NB4 (cell line): Measurements from ENCODE around the gene MYBPC2.

Source experiments
- POLR2A ChIP-seq: IDR thresholded peaks from 2 replicates; pipeline ENCODE4 v1.6.1; 2011; ENCODE audit warnings: mild to moderate bottlenecking; ENCODE audit not compliant: insufficient read length; ENCODE audit errors: extremely low read depth
- TF ChIP-seq, protein P1 (sequence below): IDR thresholded peaks from one replicate; pipeline ENCODE4 v1.5.1; 2012; ENCODE audit warnings: low read depth, low read length
- TF ChIP-seq, protein P2 (sequence below): IDR thresholded peaks from 2 replicates; pipeline ENCODE4 v1.6.1; 2011; ENCODE audit warnings: low read depth, low read length

DNA sequence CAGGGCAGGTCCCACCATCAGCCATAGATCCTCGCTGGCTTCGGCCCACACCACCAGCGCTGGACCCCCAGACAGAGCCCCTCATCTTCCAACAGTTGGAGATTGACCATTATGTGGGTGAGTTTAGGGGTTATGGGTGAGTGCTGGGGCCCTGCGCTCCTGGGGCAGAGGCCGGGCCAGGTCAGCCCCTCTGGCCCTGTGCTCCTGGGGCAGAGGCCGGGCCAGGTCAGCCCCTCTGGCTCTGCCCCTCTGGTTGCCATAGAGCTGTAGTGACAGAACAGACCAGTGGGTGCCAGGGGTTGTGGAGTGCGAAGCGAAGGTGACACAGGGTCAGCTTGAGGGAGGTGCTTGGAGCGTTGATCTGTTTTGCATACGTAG lies 33.3 kb upstream of the MYBPC2 start:
- TF ChIP-seq, protein P1, sequence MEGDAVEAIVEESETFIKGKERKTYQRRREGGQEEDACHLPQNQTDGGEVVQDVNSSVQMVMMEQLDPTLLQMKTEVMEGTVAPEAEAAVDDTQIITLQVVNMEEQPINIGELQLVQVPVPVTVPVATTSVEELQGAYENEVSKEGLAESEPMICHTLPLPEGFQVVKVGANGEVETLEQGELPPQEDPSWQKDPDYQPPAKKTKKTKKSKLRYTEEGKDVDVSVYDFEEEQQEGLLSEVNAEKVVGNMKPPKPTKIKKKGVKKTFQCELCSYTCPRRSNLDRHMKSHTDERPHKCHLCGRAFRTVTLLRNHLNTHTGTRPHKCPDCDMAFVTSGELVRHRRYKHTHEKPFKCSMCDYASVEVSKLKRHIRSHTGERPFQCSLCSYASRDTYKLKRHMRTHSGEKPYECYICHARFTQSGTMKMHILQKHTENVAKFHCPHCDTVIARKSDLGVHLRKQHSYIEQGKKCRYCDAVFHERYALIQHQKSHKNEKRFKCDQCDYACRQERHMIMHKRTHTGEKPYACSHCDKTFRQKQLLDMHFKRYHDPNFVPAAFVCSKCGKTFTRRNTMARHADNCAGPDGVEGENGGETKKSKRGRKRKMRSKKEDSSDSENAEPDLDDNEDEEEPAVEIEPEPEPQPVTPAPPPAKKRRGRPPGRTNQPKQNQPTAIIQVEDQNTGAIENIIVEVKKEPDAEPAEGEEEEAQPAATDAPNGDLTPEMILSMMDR = no peak
- TF ChIP-seq POLR2A = no peak
- TF ChIP-seq, protein P2, sequence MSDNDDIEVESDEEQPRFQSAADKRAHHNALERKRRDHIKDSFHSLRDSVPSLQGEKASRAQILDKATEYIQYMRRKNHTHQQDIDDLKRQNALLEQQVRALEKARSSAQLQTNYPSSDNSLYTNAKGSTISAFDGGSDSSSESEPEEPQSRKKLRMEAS = no peak
